GM12878 (cell line): ENCODE results near the gene POLE2. TPM values are rescaled to one million over a fixed set of nuclear protein-coding genes. Genes with fewer than 3 reads are reported as not detected.

Experiments used
- CBFB ChIP-seq: IDR thresholded peaks from 2 replicates; pipeline ENCODE4 v1.6.1; 2016; ENCODE audit warnings: antibody characterized with exemption, low read depth
- CBX3 ChIP-seq: fragments of 200-600 bp; sonication (generic); IDR thresholded peaks from 2 replicates; pipeline ENCODE4 v1.6.1; 2016; ENCODE audit warnings: low read depth, borderline replicate concordance
- CEBPZ ChIP-seq: fragments of 150-350 bp; IDR thresholded peaks from 2 replicates; pipeline ENCODE4 v1.6.1; 2016; ENCODE audit warnings: low read depth, low read length
- EGR1 ChIP-seq, 2 experiments: IDR thresholded peaks; 1 replicate in 1 of 2; 2 replicates in 1 of 2; pipeline ENCODE4 v1.6.1; 2011 to 2012; ENCODE audit warnings: low read depth in 2 of 2, low read length in 2 of 2, borderline replicate concordance in 1 of 2, mild to moderate bottlenecking in 1 of 2, moderate library complexity in 1 of 2
- HDAC6 ChIP-seq: fragments of 200-600 bp; sonication (generic); IDR thresholded peaks from one replicate; pipeline ENCODE4 v1.8.0; 2017; ENCODE audit warnings: antibody characterized with exemption; ENCODE audit not compliant: unreplicated experiment
- HSF1 ChIP-seq: fragments of 150-350 bp; IDR thresholded peaks from 2 replicates; pipeline ENCODE4 v1.6.1; 2014; ENCODE audit warnings: mild to moderate bottlenecking, low read depth, low read length
- JUNB ChIP-seq: IDR thresholded peaks from 2 replicates; pipeline ENCODE4 v1.6.1; 2016; ENCODE audit warnings: antibody characterized with exemption, mild to moderate bottlenecking
- MEF2B ChIP-seq: fragments of 450-650 bp; IDR thresholded peaks from 2 replicates; pipeline ENCODE4 v1.6.1; 2018; ENCODE audit warnings: mild to moderate bottlenecking, moderate library complexity; ENCODE audit not compliant: partially characterized antibody, poor library complexity, severe bottlenecking
- NBN ChIP-seq: fragments of 450-650 bp; IDR thresholded peaks from 2 replicates; pipeline ENCODE4 v1.6.1; 2016
- NFIC ChIP-seq: IDR thresholded peaks from 2 replicates; pipeline ENCODE4 v1.6.1; 2012; ENCODE audit warnings: low read depth, mild to moderate bottlenecking, inconsistent platforms, low read length, moderate library complexity
- POLR2AphosphoS2 ChIP-seq: IDR thresholded peaks from 2 replicates; pipeline ENCODE4 v1.6.1; 2011; ENCODE audit warnings: low read depth, mild to moderate bottlenecking, low read length, improper control_type of control experiment, moderate library complexity
- POLR2AphosphoS5 ChIP-seq: IDR thresholded peaks from 2 replicates; pipeline ENCODE4 v1.6.1; 2011; ENCODE audit warnings: mild to moderate bottlenecking, low read length, inconsistent platforms
- RELB ChIP-seq: fragments of 450-650 bp; IDR thresholded peaks from 2 replicates; pipeline ENCODE4 v1.6.1; 2017; ENCODE audit warnings: low read depth, mild to moderate bottlenecking, moderate library complexity
- SPI1 ChIP-seq: IDR thresholded peaks from 2 replicates; pipeline ENCODE4 v1.6.1; 2011; ENCODE audit warnings: low read depth, mild to moderate bottlenecking, low read length, moderate library complexity, borderline replicate concordance; ENCODE audit not compliant: insufficient read depth
- SUZ12 ChIP-seq: fragments of 200-600 bp; sonication (generic); IDR thresholded peaks from one replicate; pipeline ENCODE4 v1.6.1; 2018; ENCODE audit warnings: antibody characterized with exemption, mild to moderate bottlenecking; ENCODE audit not compliant: unreplicated experiment
- ZNF217 ChIP-seq: fragments of 450-650 bp; IDR thresholded peaks from 2 replicates; pipeline ENCODE4 v1.6.1; 2017; ENCODE audit warnings: antibody characterized with exemption, mild to moderate bottlenecking
- ZNF384 ChIP-seq: IDR thresholded peaks from 2 replicates; pipeline ENCODE4 v1.6.1; 2012; ENCODE audit warnings: low read depth, mild to moderate bottlenecking, low read length, improper control_type of control experiment, borderline replicate concordance
- ZNF687 ChIP-seq: fragments of 450-650 bp; IDR thresholded peaks from 2 replicates; pipeline ENCODE4 v1.6.1; 2017; ENCODE audit warnings: mild to moderate bottlenecking, moderate library complexity
- polyA plus RNA-seq, 11 experiments: library from polyadenylated mRNA; depleted of rRNA in 4 of 11; unstranded in 6 of 11; stranded (reverse) in 5 of 11; fragments of >200 nt; fragmentation: Nextera tagmentation in 4 of 11; fragmentation: Illumina TruSeq in 1 of 11; extraction: Ambion mirVana in 4 of 11; extraction: Trizol in 1 of 11; gene quantifications; 1 replicate in 1 of 11; 2 replicates in 10 of 11; pipeline versions ENCODE4 v1.2.1 to v1.2.3, GENCODE V29; 2011 to 2016; ENCODE audit warnings: inconsistent platforms in 2 of 11, missing spikeins in 2 of 11, low read depth in 1 of 11
- total RNA-seq, 4 experiments: library from RNA; depleted of rRNA in 3 of 4; stranded (reverse); fragments of >200 nt in 3 of 4; fragmentation: Illumina TruSeq in 1 of 4; extraction: Trizol in 1 of 4; gene quantifications; 2 replicates each; pipeline versions ENCODE4 v1.2.1 to v1.2.3, GENCODE V29; 2013 to 2021

POLE2 gene
- total and polyA plus RNA-seq, 10 of the 15 experiments (the other 5 are each of a cell fraction or from before 2014, with no cell fraction given): 22.0 to 45.6 (median 38.8) TPM

GRCh38 chr14:49623941-49624839 lies 63.8 kb downstream of the POLE2 start (continued):
- no peak for TF ChIP-seq ZNF687
- TF ChIP-seq JUNB: 0 out of 2 replicates have a peak, but pooled peaks have one; percentile 21
- 0 out of 2 replicates have a peak, but pooled peaks have one; percentile 60 for TF ChIP-seq POLR2AphosphoS2
- no peak for TF ChIP-seq SPI1
- peak; percentile 78 for TF ChIP-seq ZNF217
- TF ChIP-seq CEBPZ: no peak
- peak; percentile 74 for TF ChIP-seq RELB
- no peak for TF ChIP-seq CBX3
- no peak for TF ChIP-seq EGR1 (IDR thresholded peaks at IDR 0.05; ENCODE audit: borderline replicate concordance in 1 of 2, low read depth in 2 of 2, low read length in 2 of 2)
- no peak for TF ChIP-seq CBFB
- peak; percentile 58; the same call in 1 of the 2 replicates for TF ChIP-seq NBN
- TF ChIP-seq HDAC6: no peak
- 0 out of 2 replicates have a peak, but pooled peaks have one; percentile 2 for TF ChIP-seq ZNF384
- peak; percentile 57; the same call in 1 of the 2 replicates for TF ChIP-seq POLR2AphosphoS5
- peak; percentile 90 for TF ChIP-seq MEF2B
- TF ChIP-seq NFIC: peak; percentile 68
- TF ChIP-seq SUZ12: no peak
- no peak for TF ChIP-seq HSF1
